ENCODE results near the gene GINS1.

GINS1 gene

GRCh38 chr20:25468126-25469075 lies 60.9 kb downstream of the GINS1 start:
- no peak for TF ChIP-seq FOXM1 (IDR thresholded peaks at IDR 0.05; ENCODE audit: borderline replicate concordance, low read depth)

GRCh38 chr20:25469558-25469957 lies 62.1 kb downstream of the GINS1 start:
- no peak for TF ChIP-seq EP300 (IDR thresholded peaks at IDR 0.05; ENCODE audit: borderline replicate concordance)
- no peak for TF ChIP-seq EGR1 (IDR thresholded peaks at IDR 0.05)
- TF ChIP-seq ZBTB7A (IDR thresholded peaks at IDR 0.05; ENCODE audit: low read depth) = no peak
- no peak for TF ChIP-seq NFIC (IDR thresholded peaks at IDR 0.05)
- no peak for TF ChIP-seq YY1 (IDR thresholded peaks at IDR 0.05; ENCODE audit: low read depth)
- no peak for TF ChIP-seq TEAD4 (IDR thresholded peaks at IDR 0.05)
- TF ChIP-seq FOXM1 (IDR thresholded peaks at IDR 0.05; ENCODE audit: borderline replicate concordance, low read depth) = no peak
- TF ChIP-seq, protein P1, sequence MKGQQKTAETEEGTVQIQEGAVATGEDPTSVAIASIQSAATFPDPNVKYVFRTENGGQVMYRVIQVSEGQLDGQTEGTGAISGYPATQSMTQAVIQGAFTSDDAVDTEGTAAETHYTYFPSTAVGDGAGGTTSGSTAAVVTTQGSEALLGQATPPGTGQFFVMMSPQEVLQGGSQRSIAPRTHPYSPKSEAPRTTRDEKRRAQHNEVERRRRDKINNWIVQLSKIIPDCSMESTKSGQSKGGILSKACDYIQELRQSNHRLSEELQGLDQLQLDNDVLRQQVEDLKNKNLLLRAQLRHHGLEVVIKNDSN (IDR thresholded peaks at IDR 0.05) = no peak
- TF ChIP-seq TCF12 (IDR thresholded peaks at IDR 0.05; ENCODE audit: low read depth) = no peak
- TF ChIP-seq, protein P2, sequence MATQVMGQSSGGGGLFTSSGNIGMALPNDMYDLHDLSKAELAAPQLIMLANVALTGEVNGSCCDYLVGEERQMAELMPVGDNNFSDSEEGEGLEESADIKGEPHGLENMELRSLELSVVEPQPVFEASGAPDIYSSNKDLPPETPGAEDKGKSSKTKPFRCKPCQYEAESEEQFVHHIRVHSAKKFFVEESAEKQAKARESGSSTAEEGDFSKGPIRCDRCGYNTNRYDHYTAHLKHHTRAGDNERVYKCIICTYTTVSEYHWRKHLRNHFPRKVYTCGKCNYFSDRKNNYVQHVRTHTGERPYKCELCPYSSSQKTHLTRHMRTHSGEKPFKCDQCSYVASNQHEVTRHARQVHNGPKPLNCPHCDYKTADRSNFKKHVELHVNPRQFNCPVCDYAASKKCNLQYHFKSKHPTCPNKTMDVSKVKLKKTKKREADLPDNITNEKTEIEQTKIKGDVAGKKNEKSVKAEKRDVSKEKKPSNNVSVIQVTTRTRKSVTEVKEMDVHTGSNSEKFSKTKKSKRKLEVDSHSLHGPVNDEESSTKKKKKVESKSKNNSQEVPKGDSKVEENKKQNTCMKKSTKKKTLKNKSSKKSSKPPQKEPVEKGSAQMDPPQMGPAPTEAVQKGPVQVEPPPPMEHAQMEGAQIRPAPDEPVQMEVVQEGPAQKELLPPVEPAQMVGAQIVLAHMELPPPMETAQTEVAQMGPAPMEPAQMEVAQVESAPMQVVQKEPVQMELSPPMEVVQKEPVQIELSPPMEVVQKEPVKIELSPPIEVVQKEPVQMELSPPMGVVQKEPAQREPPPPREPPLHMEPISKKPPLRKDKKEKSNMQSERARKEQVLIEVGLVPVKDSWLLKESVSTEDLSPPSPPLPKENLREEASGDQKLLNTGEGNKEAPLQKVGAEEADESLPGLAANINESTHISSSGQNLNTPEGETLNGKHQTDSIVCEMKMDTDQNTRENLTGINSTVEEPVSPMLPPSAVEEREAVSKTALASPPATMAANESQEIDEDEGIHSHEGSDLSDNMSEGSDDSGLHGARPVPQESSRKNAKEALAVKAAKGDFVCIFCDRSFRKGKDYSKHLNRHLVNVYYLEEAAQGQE (IDR thresholded peaks at IDR 0.05; ENCODE audit: low read depth) = no peak
- TF ChIP-seq TAF1 (IDR thresholded peaks at IDR 0.05; ENCODE audit: low read depth) = no peak
- no peak for TF ChIP-seq RAD21 (IDR thresholded peaks at IDR 0.05; ENCODE audit: low read depth)
- TF ChIP-seq CREB1 (IDR thresholded peaks at IDR 0.05; ENCODE audit: low read depth) = no peak
- TF ChIP-seq, protein P3, sequence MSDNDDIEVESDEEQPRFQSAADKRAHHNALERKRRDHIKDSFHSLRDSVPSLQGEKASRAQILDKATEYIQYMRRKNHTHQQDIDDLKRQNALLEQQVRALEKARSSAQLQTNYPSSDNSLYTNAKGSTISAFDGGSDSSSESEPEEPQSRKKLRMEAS (IDR thresholded peaks at IDR 0.05) = no peak
- TF ChIP-seq CEBPB (IDR thresholded peaks at IDR 0.05) = no peak

DNA sequence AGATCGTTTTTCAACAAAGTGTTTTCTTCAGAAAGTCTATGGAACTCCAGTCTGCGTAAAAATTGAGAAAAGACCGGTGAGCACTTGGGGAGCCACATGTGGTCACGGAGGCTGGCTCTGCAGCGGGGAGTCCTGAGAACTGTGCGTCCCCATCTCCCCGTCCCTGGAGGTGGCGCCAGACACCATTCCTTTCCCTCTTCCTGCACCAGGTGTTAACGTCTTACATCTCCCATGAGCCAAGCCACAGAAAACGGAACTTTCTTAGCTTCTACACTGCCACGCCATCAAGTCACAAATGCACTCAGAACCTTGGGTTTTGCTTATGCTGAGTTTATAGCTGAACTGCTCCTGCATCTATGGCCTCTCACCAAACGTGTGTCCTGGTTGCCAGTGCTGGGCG lies 62.6 kb downstream of the GINS1 start:
- no peak for TF ChIP-seq EGR1 (IDR thresholded peaks at IDR 0.05)
- no peak for TF ChIP-seq ZBTB7A (IDR thresholded peaks at IDR 0.05; ENCODE audit: low read depth)
- peak; percentile 74 for TF ChIP-seq RAD21 (IDR thresholded peaks at IDR 0.05; ENCODE audit: low read depth)

DNA sequence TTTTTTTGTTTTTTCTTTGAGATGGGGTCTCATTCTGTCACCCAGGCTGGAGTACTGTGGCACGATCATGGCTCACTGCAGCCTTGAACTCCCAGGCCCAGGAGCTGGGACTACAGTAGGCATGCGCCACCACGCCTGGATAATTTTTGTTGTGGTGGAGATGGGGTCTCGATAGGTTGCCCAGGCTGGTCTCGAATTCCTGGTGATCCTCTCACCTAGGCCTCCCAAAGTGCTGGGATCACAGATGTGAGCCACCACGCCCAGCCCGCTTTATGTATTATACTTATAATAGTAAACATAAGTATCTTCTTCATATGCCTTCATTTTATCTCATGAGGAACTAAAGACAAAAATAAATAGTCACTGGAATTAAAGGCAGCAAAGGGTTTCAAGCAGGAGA lies 63.5 kb downstream of the GINS1 start:
- TF ChIP-seq NFIC (IDR thresholded peaks at IDR 0.05) (no peak), RAD21 (IDR thresholded peaks at IDR 0.05; ENCODE audit: low read depth) (no peak), CEBPB (IDR thresholded peaks at IDR 0.05) (no peak), EP300 (IDR thresholded peaks at IDR 0.05; ENCODE audit: borderline replicate concordance) (no peak), EGR1 (IDR thresholded peaks at IDR 0.05) (no peak), TAF1 (IDR thresholded peaks at IDR 0.05; ENCODE audit: low read depth) (no peak), TEAD4 (IDR thresholded peaks at IDR 0.05) (no peak), TCF12 (IDR thresholded peaks at IDR 0.05; ENCODE audit: low read depth) (no peak), ZBTB7A (IDR thresholded peaks at IDR 0.05; ENCODE audit: low read depth) (no peak), CREB1 (IDR thresholded peaks at IDR 0.05; ENCODE audit: low read depth) (no peak), FOXM1 (IDR thresholded peaks at IDR 0.05; ENCODE audit: borderline replicate concordance, low read depth) (no peak), YY1 (IDR thresholded peaks at IDR 0.05; ENCODE audit: low read depth) (no peak)
- TF ChIP-seq, protein P3 (IDR thresholded peaks at IDR 0.05) = no peak
- TF ChIP-seq, protein P2 (IDR thresholded peaks at IDR 0.05; ENCODE audit: low read depth) = no peak
- TF ChIP-seq, protein P1 (IDR thresholded peaks at IDR 0.05) = no peak

DNA sequence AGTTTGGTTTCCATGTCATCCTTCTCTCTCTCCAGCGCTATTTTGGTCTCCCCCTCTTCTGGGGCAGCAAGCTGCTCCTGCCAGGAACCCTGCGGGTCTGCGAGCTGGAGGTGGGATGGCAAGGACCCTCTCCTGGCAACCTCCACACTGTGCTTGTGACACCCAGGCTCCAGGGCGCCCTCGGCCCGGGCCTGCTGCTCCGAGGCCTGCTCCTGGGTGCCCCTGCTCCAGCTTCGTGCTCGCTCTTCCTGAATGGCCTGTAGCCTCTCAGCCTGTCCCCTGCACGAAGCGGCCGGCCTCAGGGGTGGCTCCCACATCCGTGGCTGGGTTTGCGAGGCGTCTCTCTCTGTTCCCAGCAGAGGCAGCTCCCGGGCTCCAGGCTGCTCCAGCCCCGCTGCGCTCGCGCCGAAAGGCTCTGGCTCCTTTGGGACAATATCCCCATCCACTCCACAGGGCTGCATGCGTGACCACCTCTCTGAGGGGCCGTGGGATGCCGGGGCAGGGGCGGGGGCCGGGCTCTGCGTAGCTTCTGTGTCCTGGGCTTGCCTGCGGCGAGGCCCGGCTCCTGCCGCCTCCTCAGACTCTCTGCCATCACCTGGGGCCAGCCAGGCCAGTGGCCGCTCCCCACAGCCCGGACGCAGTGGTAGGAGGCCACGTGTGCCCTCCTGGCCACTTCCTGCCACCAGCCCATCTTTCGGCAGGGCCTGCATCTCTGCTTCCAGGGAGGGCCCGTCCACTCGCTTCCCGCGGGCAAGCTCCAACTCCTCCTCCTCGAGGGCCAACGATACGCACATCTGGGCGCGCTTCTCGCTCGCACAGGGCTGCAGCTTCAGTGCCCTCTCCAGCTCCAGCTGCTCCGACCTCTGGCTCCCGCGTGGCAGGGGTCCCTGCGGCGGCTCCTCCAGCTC lies 68.9 kb downstream of the GINS1 start:
- TF ChIP-seq NFIC (IDR thresholded peaks at IDR 0.05) (no peak), TCF12 (IDR thresholded peaks at IDR 0.05; ENCODE audit: low read depth) (no peak), CREB1 (IDR thresholded peaks at IDR 0.05; ENCODE audit: low read depth) (no peak), EGR1 (IDR thresholded peaks at IDR 0.05) (no peak), YY1 (IDR thresholded peaks at IDR 0.05; ENCODE audit: low read depth) (no peak), TAF1 (IDR thresholded peaks at IDR 0.05; ENCODE audit: low read depth) (no peak), RAD21 (IDR thresholded peaks at IDR 0.05; ENCODE audit: low read depth) (no peak), EP300 (IDR thresholded peaks at IDR 0.05; ENCODE audit: borderline replicate concordance) (no peak), TEAD4 (IDR thresholded peaks at IDR 0.05) (no peak), CEBPB (IDR thresholded peaks at IDR 0.05) (no peak), ZBTB7A (IDR thresholded peaks at IDR 0.05; ENCODE audit: low read depth) (no peak), FOXM1 (IDR thresholded peaks at IDR 0.05; ENCODE audit: borderline replicate concordance, low read depth) (no peak)
- TF ChIP-seq, protein P1 (IDR thresholded peaks at IDR 0.05) = no peak
- TF ChIP-seq, protein P3 (IDR thresholded peaks at IDR 0.05) = no peak
- TF ChIP-seq, protein P2 (IDR thresholded peaks at IDR 0.05; ENCODE audit: low read depth) = no peak

Data from Ishikawa (cell line).